Ishikawa (cell line): ENCODE data around the gene PLSCR3.

Source experiments
- CEBPB ChIP-seq: IDR thresholded peaks from 2 replicates; pipeline ENCODE4 v1.6.1; 2012
- CREB1 ChIP-seq: IDR thresholded peaks from 2 replicates; pipeline ENCODE4 v1.6.1; 2012; ENCODE audit warnings: low read depth
- EGR1 ChIP-seq: IDR thresholded peaks from 2 replicates; pipeline ENCODE4 v1.6.1; 2012
- EP300 ChIP-seq: IDR thresholded peaks from 2 replicates; pipeline ENCODE4 v1.6.1; 2012; ENCODE audit warnings: borderline replicate concordance
- FOXM1 ChIP-seq: IDR thresholded peaks from 2 replicates; pipeline ENCODE4 v1.6.1; 2012; ENCODE audit warnings: low read depth, borderline replicate concordance
- MAX ChIP-seq: IDR thresholded peaks from 2 replicates; pipeline ENCODE4 v1.6.1; 2012
- NFIC ChIP-seq: IDR thresholded peaks from 2 replicates; pipeline ENCODE4 v1.6.1; 2012
- RAD21 ChIP-seq: IDR thresholded peaks from 2 replicates; pipeline ENCODE4 v1.6.1; 2012; ENCODE audit warnings: low read depth
- REST ChIP-seq: IDR thresholded peaks from 2 replicates; pipeline ENCODE4 v1.6.1; 2012; ENCODE audit warnings: low read depth, mild to moderate bottlenecking
- TAF1 ChIP-seq: IDR thresholded peaks from 2 replicates; pipeline ENCODE4 v1.6.1; 2012; ENCODE audit warnings: low read depth, mild to moderate bottlenecking
- TCF12 ChIP-seq: IDR thresholded peaks from 2 replicates; pipeline ENCODE4 v1.6.1; 2012; ENCODE audit warnings: low read depth
- TEAD4 ChIP-seq: IDR thresholded peaks from 2 replicates; pipeline ENCODE4 v1.6.1; 2012
- USF1 ChIP-seq: IDR thresholded peaks from 2 replicates; pipeline ENCODE4 v1.6.1; 2012
- YY1 ChIP-seq: IDR thresholded peaks from 2 replicates; pipeline ENCODE4 v1.6.1; 2012; ENCODE audit warnings: low read depth
- ZBTB7A ChIP-seq: IDR thresholded peaks from 2 replicates; pipeline ENCODE4 v1.6.1; 2012; ENCODE audit warnings: low read depth

PLSCR3 gene

GRCh38 chr17:7394452-7395191 is at the start of gene PLSCR3:
Gene PLSCR3 (minus strand): TSS chr17:7394525. CDS start chr17:7394110, 415 bp downstream.
- TF ChIP-seq RAD21 (no peak), TAF1 (peak; percentile 59; the same call in 1 of the 2 replicates), REST (no peak), YY1 (peak; percentile 23; the same call in 1 of the 2 replicates), ZBTB7A (peak; percentile 41; the same call in 1 of the 2 replicates), MAX (peak; percentile 77), EP300 (no peak)

- TF ChIP-seq TAF1 = no peak
- no peak for TF ChIP-seq REST
- TF ChIP-seq ZBTB7A = no peak
- TF ChIP-seq EP300 = no peak
- no peak for TF ChIP-seq CREB1
- TF ChIP-seq USF1 = no peak
Measured at GRCh38 chr17:7443499-7444485, 49.5 kb upstream of the PLSCR3 start.

GRCh38 chr17:7442142-7442541 is 47.8 kb upstream of the PLSCR3 start:
- TF ChIP-seq EGR1 (no peak), TCF12 (no peak), TEAD4 (no peak), REST (no peak), MAX (no peak), RAD21 (no peak), ZBTB7A (no peak), CEBPB (no peak), TAF1 (no peak), NFIC (no peak), CREB1 (no peak), EP300 (no peak), USF1 (no peak), YY1 (no peak), FOXM1 (no peak)

GRCh38 chr17:7441266-7441665 is 46.9 kb upstream of the PLSCR3 start:
- no peak for TF ChIP-seq TEAD4
- no peak for TF ChIP-seq TAF1
- no peak for TF ChIP-seq FOXM1
- no peak for TF ChIP-seq TCF12
- no peak for TF ChIP-seq EGR1
- TF ChIP-seq REST = no peak
- TF ChIP-seq EP300 = no peak
